ENCODE data around the gene FAN1.

The FAN1 gene

DNA sequence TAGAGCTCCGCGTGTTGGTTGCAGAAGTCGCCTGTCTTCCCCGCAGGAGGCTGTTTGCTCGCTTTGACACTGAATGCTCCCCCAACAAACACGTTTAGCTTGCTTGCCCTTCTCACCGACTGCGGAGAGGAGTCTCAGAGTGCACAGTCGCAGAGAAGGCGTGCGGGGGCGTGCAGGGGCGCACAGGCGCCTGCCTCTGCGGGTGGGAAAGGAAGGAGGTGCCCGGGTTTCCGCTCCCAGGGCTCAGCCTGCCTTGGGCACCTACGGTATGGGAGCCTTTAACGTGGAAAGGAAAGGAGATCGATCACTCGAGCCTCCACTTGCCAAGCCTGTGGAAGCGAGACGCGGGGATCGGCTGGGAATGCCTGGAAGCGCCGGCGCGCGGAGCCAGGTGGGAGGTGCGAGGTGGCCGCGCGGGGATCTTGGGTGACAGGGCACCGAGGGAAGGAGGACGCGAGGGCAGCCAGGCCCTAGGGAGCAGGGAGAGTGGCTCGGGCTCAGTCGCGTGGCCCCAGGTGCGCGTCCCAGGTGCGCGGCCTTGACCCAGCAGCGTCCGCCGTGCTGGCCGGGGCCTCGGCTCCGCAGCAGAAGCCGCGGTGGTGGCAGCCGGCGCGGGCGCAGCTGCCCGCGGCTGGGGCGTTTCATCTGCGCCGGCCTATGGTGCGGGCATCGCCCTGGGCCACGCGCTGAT is at the start of gene FAN1:
TSS of gene FAN1 (plus strand) at position 419 of the 691 bp plus-strand sequence. CDS start 749 bp downstream, outside the sequence.
- no peaks in the 10 kb centered on the region for H3K27me3 ChIP-seq (ENCODE audit: insufficient read depth, insufficient read length)
- no peaks in the 10 kb centered on the region for H3K4me1 ChIP-seq (ENCODE audit: insufficient read depth, insufficient read length)
- peak within 1 kb of the TSS; percentile 92 for H3K9ac ChIP-seq (ENCODE audit: insufficient read length, low read depth)
- peaks cover 25% of the 10 kb centered on the region for H3K36me3 ChIP-seq (ENCODE audit: insufficient read depth, insufficient read length, low read length)
- DNase-seq (ENCODE audit: low read depth, low spot score) = peak; percentile 66
- peak within 1 kb of the TSS; percentile 84 for H3K4me3 ChIP-seq (ENCODE audit: insufficient read length, low read depth)
- no peaks in the 10 kb centered on the region for H3K9me3 ChIP-seq (ENCODE audit: insufficient read depth, low read length)
- no peak for TF ChIP-seq ZNF274 (IDR thresholded peaks at IDR 0.05; ENCODE audit: low read depth, low read length)
- no peak for TF ChIP-seq SUZ12 (IDR thresholded peaks at IDR 0.05; ENCODE audit: extremely low read depth, insufficient read depth, insufficient read length)
- peak; percentile 27 for TF ChIP-seq YY1 (IDR thresholded peaks at IDR 0.05; ENCODE audit: insufficient read depth, insufficient read length)

DNA sequence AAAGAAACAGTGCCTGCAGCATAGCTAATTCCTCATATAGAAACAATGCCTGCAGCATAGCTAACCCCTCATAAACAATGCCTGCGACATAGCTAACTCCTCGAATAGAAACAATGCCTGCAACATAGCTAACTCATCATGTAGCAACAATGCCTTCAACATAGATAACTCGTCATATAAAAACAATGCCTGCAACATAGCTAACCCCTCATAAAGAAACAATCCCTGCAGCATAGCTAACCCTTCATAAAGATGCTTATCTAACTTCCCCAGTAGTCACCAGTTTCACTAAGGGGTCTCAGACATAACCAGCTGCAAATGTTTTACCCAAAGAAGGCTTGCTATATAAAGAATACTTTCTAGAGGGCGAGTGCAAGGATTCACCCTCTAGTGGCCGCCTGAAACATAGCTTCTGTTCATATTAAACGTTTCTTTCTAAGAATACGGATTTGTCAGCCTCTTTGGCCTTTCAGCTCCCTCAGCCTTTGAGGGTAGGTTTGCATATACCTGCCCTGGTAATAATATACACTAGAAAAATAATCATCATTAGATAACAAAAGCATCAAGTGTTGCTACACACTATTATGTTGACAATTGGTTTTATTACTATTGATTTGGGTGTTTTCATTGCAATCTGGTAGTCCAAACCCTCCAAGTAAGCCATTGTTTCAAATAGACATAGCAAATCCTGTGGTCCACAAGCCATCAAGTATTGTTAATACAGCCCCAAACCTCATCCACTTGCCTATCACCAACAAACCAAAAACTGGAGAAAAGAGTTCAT is 44.4 kb upstream of the FAN1 start:
- no peak for DNase-seq (ENCODE audit: low read depth, low spot score)
- no peaks in the 10 kb centered on the region; the same call in 1 of the 2 replicates for H3K9me3 ChIP-seq (ENCODE audit: insufficient read depth, low read length)
- H3K4me1 ChIP-seq (ENCODE audit: insufficient read depth, insufficient read length) = no peaks in the 10 kb centered on the region
- H3K4me3 ChIP-seq (ENCODE audit: insufficient read length, low read depth) = no peak overlapping the region
- H3K36me3 ChIP-seq (ENCODE audit: insufficient read depth, insufficient read length, low read length) = no peaks in the 10 kb centered on the region
- no peaks in the 10 kb centered on the region for H3K27me3 ChIP-seq (ENCODE audit: insufficient read depth, insufficient read length)
- no peak overlapping the region for H3K9ac ChIP-seq (ENCODE audit: insufficient read length, low read depth)
- TF ChIP-seq ZNF274 (IDR thresholded peaks at IDR 0.05; ENCODE audit: low read depth, low read length) = no peak
- no peak for TF ChIP-seq SUZ12 (IDR thresholded peaks at IDR 0.05; ENCODE audit: extremely low read depth, insufficient read depth, insufficient read length)
- TF ChIP-seq YY1 (IDR thresholded peaks at IDR 0.05; ENCODE audit: insufficient read depth, insufficient read length) = no peak

DNA sequence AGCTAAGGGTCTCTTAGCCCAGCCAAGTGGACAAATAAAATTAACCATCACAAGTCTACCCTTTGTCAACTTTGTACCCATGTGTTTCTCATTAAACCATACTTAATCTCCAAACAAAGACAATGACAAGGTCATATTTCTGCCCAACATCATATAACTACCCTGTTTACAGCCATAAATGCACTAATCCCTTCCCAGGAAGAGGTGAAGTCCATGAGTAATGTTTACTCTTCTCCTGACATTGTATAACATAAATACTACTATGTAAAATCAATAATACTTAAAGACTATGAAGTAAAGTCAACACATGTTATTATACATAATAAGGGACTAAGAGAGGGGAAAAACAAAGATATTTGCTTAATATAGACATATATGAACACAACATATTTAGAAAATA is 38.5 kb upstream of the FAN1 start:
- TF ChIP-seq YY1 (IDR thresholded peaks at IDR 0.05; ENCODE audit: insufficient read depth, insufficient read length) (no peak), ZNF274 (IDR thresholded peaks at IDR 0.05; ENCODE audit: low read depth, low read length) (no peak), SUZ12 (IDR thresholded peaks at IDR 0.05; ENCODE audit: extremely low read depth, insufficient read depth, insufficient read length) (no peak)

DNA sequence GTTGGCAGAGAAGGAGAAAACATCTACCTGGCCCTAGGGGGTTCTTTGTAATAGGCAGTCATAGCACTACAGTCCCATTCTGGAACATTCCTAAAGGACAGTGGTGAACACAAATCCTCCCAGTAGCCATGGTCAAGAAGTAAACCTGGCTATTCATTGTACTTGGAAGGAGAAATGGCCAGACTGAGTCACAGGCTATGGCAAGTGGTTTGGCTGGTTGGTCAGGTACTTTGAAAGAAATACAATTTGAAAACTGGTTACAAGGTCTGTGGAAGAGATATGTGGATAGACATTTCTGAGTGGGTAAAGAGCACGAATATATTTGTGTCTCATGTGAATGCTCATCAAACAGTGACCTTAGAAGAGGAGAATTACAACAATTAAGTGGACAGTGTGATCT is 33.0 kb upstream of the FAN1 start:
- DNase-seq (ENCODE audit: low read depth, low spot score) = no peak
- H3K9me3 ChIP-seq (ENCODE audit: insufficient read depth, low read length) = no peaks in the 10 kb centered on the region
- no peaks in the 10 kb centered on the region for H3K27me3 ChIP-seq (ENCODE audit: insufficient read depth, insufficient read length)
- TF ChIP-seq YY1 (IDR thresholded peaks at IDR 0.05; ENCODE audit: insufficient read depth, insufficient read length) (no peak), ZNF274 (IDR thresholded peaks at IDR 0.05; ENCODE audit: low read depth, low read length) (no peak), SUZ12 (IDR thresholded peaks at IDR 0.05; ENCODE audit: extremely low read depth, insufficient read depth, insufficient read length) (no peak)
- no peak overlapping the region for H3K4me3 ChIP-seq (ENCODE audit: insufficient read length, low read depth)
- H3K36me3 ChIP-seq (ENCODE audit: insufficient read depth, insufficient read length, low read length) = no peaks in the 10 kb centered on the region
- no peaks in the 10 kb centered on the region for H3K4me1 ChIP-seq (ENCODE audit: insufficient read depth, insufficient read length)
- H3K9ac ChIP-seq (ENCODE audit: insufficient read length, low read depth) = no peak overlapping the region

More for the DNA sequence above, 38.5 kb upstream of the FAN1 start:
- DNase-seq (ENCODE audit: low read depth, low spot score) = no peak
- H3K4me1 ChIP-seq (ENCODE audit: insufficient read depth, insufficient read length) = no peaks in the 10 kb centered on the region
- no peaks in the 10 kb centered on the region for H3K9me3 ChIP-seq (ENCODE audit: insufficient read depth, low read length)
- no peaks in the 10 kb centered on the region for H3K36me3 ChIP-seq (ENCODE audit: insufficient read depth, insufficient read length, low read length)
- H3K27me3 ChIP-seq (ENCODE audit: insufficient read depth, insufficient read length) = no peaks in the 10 kb centered on the region
- no peak overlapping the region for H3K4me3 ChIP-seq (ENCODE audit: insufficient read length, low read depth)
- no peak overlapping the region for H3K9ac ChIP-seq (ENCODE audit: insufficient read length, low read depth)

DNA sequence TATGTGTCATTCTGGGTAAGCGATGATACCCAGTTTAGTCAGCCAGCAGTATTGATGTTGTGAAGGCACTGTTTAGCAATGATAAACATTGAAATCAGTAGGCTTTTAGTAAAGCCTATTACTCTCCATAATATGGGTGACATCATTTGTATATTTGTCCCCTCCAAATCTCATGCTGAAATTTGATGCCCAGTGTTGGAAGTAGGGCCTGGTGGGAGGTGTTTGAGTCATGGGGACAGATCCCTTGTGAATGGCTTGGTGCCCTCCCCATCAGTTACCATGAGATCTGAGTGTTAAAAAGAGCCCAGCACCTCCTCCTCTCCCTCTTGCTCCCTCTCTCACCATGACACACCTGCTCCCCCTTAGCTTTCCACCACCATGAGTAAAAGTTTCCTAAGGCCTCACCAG is 31.4 kb upstream of the FAN1 start:
- Histone ChIP-seq H3K4me3 (ENCODE audit: insufficient read length, low read depth) (no peak overlapping the region), H3K9me3 (ENCODE audit: insufficient read depth, low read length) (no peaks in the 10 kb centered on the region), H3K27me3 (ENCODE audit: insufficient read depth, insufficient read length) (no peaks in the 10 kb centered on the region), H3K9ac (ENCODE audit: insufficient read length, low read depth) (no peak overlapping the region), H3K36me3 (ENCODE audit: insufficient read depth, insufficient read length, low read length) (no peaks in the 10 kb centered on the region), H3K4me1 (ENCODE audit: insufficient read depth, insufficient read length) (no peaks in the 10 kb centered on the region)
- no peak for DNase-seq (ENCODE audit: low read depth, low spot score)
- TF ChIP-seq SUZ12 (IDR thresholded peaks at IDR 0.05; ENCODE audit: extremely low read depth, insufficient read depth, insufficient read length) (no peak), YY1 (IDR thresholded peaks at IDR 0.05; ENCODE audit: insufficient read depth, insufficient read length) (no peak), ZNF274 (IDR thresholded peaks at IDR 0.05; ENCODE audit: low read depth, low read length) (no peak)

DNA sequence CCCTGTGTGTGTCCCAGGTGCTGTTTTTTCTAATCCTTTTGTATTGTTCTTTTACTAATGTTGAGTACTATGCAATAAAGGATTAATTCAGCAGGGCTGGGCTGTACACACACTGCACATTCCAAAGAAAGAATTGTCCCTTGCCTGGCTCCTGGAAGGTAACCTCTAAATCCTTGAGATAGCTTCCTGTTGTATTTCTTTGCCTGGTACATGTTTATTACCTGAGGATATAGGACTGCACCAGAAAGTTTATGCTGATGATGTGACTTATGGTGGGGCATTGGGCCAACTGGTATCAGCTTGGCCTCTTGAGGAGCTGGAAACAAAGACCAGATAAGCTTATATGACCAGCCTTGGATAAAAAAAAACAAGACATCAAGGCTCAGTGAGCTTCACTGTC is 26.6 kb upstream of the FAN1 start:
- Histone ChIP-seq H3K9ac (ENCODE audit: insufficient read length, low read depth) (no peak overlapping the region), H3K4me1 (ENCODE audit: insufficient read depth, insufficient read length) (no peaks in the 10 kb centered on the region), H3K36me3 (ENCODE audit: insufficient read depth, insufficient read length, low read length) (no peaks in the 10 kb centered on the region), H3K4me3 (ENCODE audit: insufficient read length, low read depth) (no peak overlapping the region), H3K27me3 (ENCODE audit: insufficient read depth, insufficient read length) (no peaks in the 10 kb centered on the region), H3K9me3 (ENCODE audit: insufficient read depth, low read length) (no peaks in the 10 kb centered on the region)
- DNase-seq (ENCODE audit: low read depth, low spot score) = no peak
- TF ChIP-seq YY1 (IDR thresholded peaks at IDR 0.05; ENCODE audit: insufficient read depth, insufficient read length) = no peak
- TF ChIP-seq SUZ12 (IDR thresholded peaks at IDR 0.05; ENCODE audit: extremely low read depth, insufficient read depth, insufficient read length) = no peak
- TF ChIP-seq ZNF274 (IDR thresholded peaks at IDR 0.05; ENCODE audit: low read depth, low read length) = no peak

DNA sequence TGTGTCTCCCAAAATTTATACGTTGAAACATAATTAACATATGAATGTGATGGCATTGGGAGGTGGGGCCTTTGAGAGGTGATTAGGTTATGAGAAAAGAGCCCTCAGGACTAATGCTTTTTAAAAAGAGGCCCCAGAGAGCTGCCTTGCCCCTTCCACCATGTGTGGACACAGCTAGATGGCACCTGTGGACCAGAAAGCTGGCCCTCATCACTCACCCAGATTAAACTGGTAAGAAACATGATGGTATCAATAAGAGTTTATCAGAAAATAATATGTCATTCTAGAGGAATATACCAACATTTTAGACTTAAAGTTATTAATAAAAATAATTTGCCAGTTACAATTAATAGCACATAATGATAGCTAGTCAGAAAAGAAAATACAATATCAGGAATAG is 25.2 kb upstream of the FAN1 start:
- Histone ChIP-seq H3K27me3 (ENCODE audit: insufficient read depth, insufficient read length) (no peaks in the 10 kb centered on the region), H3K4me1 (ENCODE audit: insufficient read depth, insufficient read length) (no peaks in the 10 kb centered on the region), H3K4me3 (ENCODE audit: insufficient read length, low read depth) (no peak overlapping the region), H3K36me3 (ENCODE audit: insufficient read depth, insufficient read length, low read length) (no peaks in the 10 kb centered on the region), H3K9ac (ENCODE audit: insufficient read length, low read depth) (no peak overlapping the region), H3K9me3 (ENCODE audit: insufficient read depth, low read length) (no peaks in the 10 kb centered on the region)
- TF ChIP-seq ZNF274 (IDR thresholded peaks at IDR 0.05; ENCODE audit: low read depth, low read length) (no peak), YY1 (IDR thresholded peaks at IDR 0.05; ENCODE audit: insufficient read depth, insufficient read length) (no peak), SUZ12 (IDR thresholded peaks at IDR 0.05; ENCODE audit: extremely low read depth, insufficient read depth, insufficient read length) (no peak)
- DNase-seq (ENCODE audit: low read depth, low spot score) = no peak
